Measurements from ENCODE around the gene NEO1. TPM values are rescaled to one million over a fixed set of nuclear protein-coding genes. Genes with fewer than 3 reads are reported as not detected.
A peak's percentile ranks its signal among the peaks of the same experiment; 100 is the strongest.

NEO1 gene
- total RNA-seq, 1 experiment from 2014 or later, result 41.8 TPM

- no peak overlapping the region for H2AFZ ChIP-seq (ENCODE audit: low read length)
- H3K79me1 ChIP-seq (ENCODE audit: insufficient read depth, low read depth, low read length, poor library complexity, severe bottlenecking), result no peaks in the 10 kb centered on the region
- no peak overlapping the region for H2BK20ac ChIP-seq (ENCODE audit: low read depth, low read length, poor library complexity, severe bottlenecking)
- Mint-ChIP-seq H3K36me3 (ENCODE audit: insufficient read depth in 1 of 3, low read depth in 3 of 3) (no peaks in the 10 kb centered on the region), H3K9me3 (no peaks in the 10 kb centered on the region), H3K4me3 (no peak overlapping the region), H3K27me3 (ENCODE audit: low read depth) (peaks cover 2% of the 10 kb centered on the region; the same call in 1 of the 2 replicates), H3K27ac (no peak overlapping the region), H3K4me1 (peaks cover 4 to 10% of the 10 kb centered on the region in 2 experiments)
- peaks cover 16% of the 10 kb centered on the region for H3K4me1 ChIP-seq (ENCODE audit: insufficient read depth, low read length)
- H4K20me1 ChIP-seq (ENCODE audit: control insufficient read depth, insufficient read depth, insufficient read length), result peaks cover 4% of the 10 kb centered on the region
- WGBS (ENCODE audit: extremely low coverage, insufficient read length, low lambda C conversion rate), result no CpG with 5 or more reads among the region's 3 CpGs
- H3K27ac ChIP-seq (ENCODE audit: insufficient read length, low read depth, low read length), result no peak overlapping the region
- H3K23me2 ChIP-seq (ENCODE audit: insufficient read length, low read depth, low read length, poor library complexity, severe bottlenecking), result no peaks in the 10 kb centered on the region
- no peak for DNase-seq
- H3K23ac ChIP-seq (ENCODE audit: insufficient read length, low read depth, low read length), result no peak overlapping the region
- TF ChIP-seq CTCF (conservative IDR thresholded peaks at IDR 0.05), result peak; percentile 25; the same call in 1 of the 3 replicates
- H4K5ac ChIP-seq (ENCODE audit: insufficient read length, low read depth, low read length), result no peak overlapping the region
- H3K14ac ChIP-seq (ENCODE audit: insufficient read depth, low read length), result no peak overlapping the region; the same call in 1 of the 2 replicates
- no peaks in the 10 kb centered on the region for H3K27me3 ChIP-seq (ENCODE audit: insufficient read depth, low read length)
- H4K8ac ChIP-seq (replicated peaks; ENCODE audit: insufficient read length, low read depth, low read length), result no peak overlapping the region
- no peak overlapping the region for H3K9ac ChIP-seq (ENCODE audit: extremely low read depth, insufficient read length, low read length)
- H2BK120ac ChIP-seq (ENCODE audit: low read depth, low read length, poor library complexity, severe bottlenecking), result no peak overlapping the region
- no peak overlapping the region for H4K91ac ChIP-seq (ENCODE audit: insufficient read length, low read depth, low read length)
- peaks cover 2% of the 10 kb centered on the region; the same call in 1 of the 2 replicates for H3K79me2 ChIP-seq (ENCODE audit: insufficient read depth, low read length)
- no peaks in the 10 kb centered on the region for H3K9me3 ChIP-seq (ENCODE audit: control insufficient read depth, low read depth, low read length)
- H2BK5ac ChIP-seq (ENCODE audit: insufficient read length, low read length), result no peak overlapping the region
- no peak overlapping the region for H3K56ac ChIP-seq (ENCODE audit: insufficient read length, low read depth, low read length)
- no peak overlapping the region for H2BK15ac ChIP-seq (ENCODE audit: low read depth, low read length)
- no peak overlapping the region for H3K4ac ChIP-seq (ENCODE audit: low read depth, low read length)
- H3T11ph ChIP-seq (ENCODE audit: low read length), result no peak overlapping the region
- no peak overlapping the region for H3K18ac ChIP-seq (ENCODE audit: insufficient read length, low read depth, low read length)
- H2BK12ac ChIP-seq (ENCODE audit: insufficient read length, low read depth, low read length), result no peak overlapping the region
- no peak overlapping the region for H2AK5ac ChIP-seq (ENCODE audit: insufficient read length, low read length)
- H3K4me2 ChIP-seq (ENCODE audit: insufficient read depth, insufficient read length, low read length), result no peak overlapping the region
Measured at GRCh38 chr15:73353734-73354133, 301.5 kb downstream of the NEO1 start.

Measured in H9 (cell line).